GM19351 (cell line): ENCODE measurements around the gene GALNT9.

Experiments used
- ATAC-seq: cut with Tn5 transposase; IDR thresholded peaks from one replicate; pipeline ENCODE4 v1.9.1; 2021; ENCODE audit warnings: mild to moderate bottlenecking, moderate library complexity; ENCODE audit not compliant: unreplicated experiment

The GALNT9 gene

GRCh38 chr12:132327336-132328171 is 1.8 kb downstream of the GALNT9 start:
- no peak for ATAC-seq

- no peak for ATAC-seq
These were observed 2.7 kb downstream of the GALNT9 start for GRCh38 chr12:132326646-132327045.

- no peak for ATAC-seq
These were observed 3.7 kb downstream of the GALNT9 start for GRCh38 chr12:132325733-132326130.

- no peak for ATAC-seq
These were observed 4.3 kb downstream of the GALNT9 start for GRCh38 chr12:132324841-132325732.

- no peak for ATAC-seq
These were observed 5.2 kb downstream of the GALNT9 start for GRCh38 chr12:132324173-132324572.

- ATAC-seq = no peak
These were observed 6.0 kb downstream of the GALNT9 start for GRCh38 chr12:132323171-132324010.

GRCh38 chr12:132322206-132323132 is 6.9 kb downstream of the GALNT9 start:
- no peak for ATAC-seq

- no peak for ATAC-seq
These were observed 7.9 kb downstream of the GALNT9 start for GRCh38 chr12:132321321-132322118.

GRCh38 chr12:132320767-132321211 is 8.6 kb downstream of the GALNT9 start:
- no peak for ATAC-seq

- ATAC-seq = no peak
These were observed 9.3 kb downstream of the GALNT9 start for GRCh38 chr12:132319991-132320570.

GRCh38 chr12:132319359-132319950 is 9.9 kb downstream of the GALNT9 start:
- ATAC-seq = no peak

GRCh38 chr12:132318618-132319033 is 10.8 kb downstream of the GALNT9 start:
- no peak for ATAC-seq

- ATAC-seq = no peak
These were observed 11.3 kb downstream of the GALNT9 start for GRCh38 chr12:132318135-132318534.

- ATAC-seq = no peak
These were observed 12.0 kb downstream of the GALNT9 start for GRCh38 chr12:132317233-132317938.

GRCh38 chr12:132316497-132317232 is 12.7 kb downstream of the GALNT9 start:
- no peak for ATAC-seq

- ATAC-seq = no peak
These were observed 13.4 kb downstream of the GALNT9 start for GRCh38 chr12:132315951-132316350.

- no peak for ATAC-seq
These were observed 13.9 kb downstream of the GALNT9 start for GRCh38 chr12:132315507-132315906.
